Effector memory CD8-positive, alpha-beta T cell (primary cell): Measurements from ENCODE around the gene ZNF677.
A peak's percentile ranks its signal among the peaks of the same experiment; 100 is the strongest.
"Not testable (repeated sequence)": the region's sequence is repeated elsewhere in the genome, so short reads cannot be mapped to it uniquely, and the experiment has no call there.

ENCODE experiments used
- ATAC-seq: fragments of 150-1000 bp; cut with Tn5 transposase; replicated peaks from 2 replicates; pipeline ENCODE4 v1.10.0; 2021; ENCODE audit warnings: mild to moderate bottlenecking, moderate library complexity
- DNase-seq, 3 experiments: peaks; one replicate each; pipeline ENCODE4 v3.0.0; 2021
- H3K27ac Mint-ChIP-seq, 2 donors: one replicate each; pipeline ENCODE4 v1.8.0; 2022; ENCODE audit warnings: mild to moderate bottlenecking in 2 of 2, mixed read lengths in 2 of 2, moderate library complexity in 2 of 2
- H3K27me3 Mint-ChIP-seq, 2 donors: one replicate each; pipeline ENCODE4 v1.8.0; 2022; ENCODE audit warnings: mixed read lengths in 2 of 2
- H3K36me3 Mint-ChIP-seq: one replicate; pipeline ENCODE4 v1.8.0; 2022; ENCODE audit warnings: mild to moderate bottlenecking, moderate library complexity, mixed read lengths; ENCODE audit not compliant: insufficient read depth
- H3K4me1 Mint-ChIP-seq, 2 donors: one replicate each; pipeline ENCODE4 v1.8.0; 2022; ENCODE audit warnings: low read depth in 2 of 2, mixed read lengths in 2 of 2
- H3K4me3 Mint-ChIP-seq, 2 donors: one replicate each; pipeline ENCODE4 v1.8.0; 2022; ENCODE audit warnings: mild to moderate bottlenecking in 2 of 2, mixed read lengths in 2 of 2, moderate library complexity in 2 of 2
- H3K9me3 Mint-ChIP-seq, 2 donors: one replicate each; pipeline ENCODE4 v1.8.0; 2022; ENCODE audit warnings: mixed read lengths in 2 of 2
- total RNA-seq, 9 experiments: gene quantifications; one replicate each; lab custom pipeline; 2026; lab: John Stamatoyannopoulos, UW

ZNF677 gene
- 2.4 to 11.3 (median 4.7) reads per million in 9 experiments for total RNA-seq

DNA sequence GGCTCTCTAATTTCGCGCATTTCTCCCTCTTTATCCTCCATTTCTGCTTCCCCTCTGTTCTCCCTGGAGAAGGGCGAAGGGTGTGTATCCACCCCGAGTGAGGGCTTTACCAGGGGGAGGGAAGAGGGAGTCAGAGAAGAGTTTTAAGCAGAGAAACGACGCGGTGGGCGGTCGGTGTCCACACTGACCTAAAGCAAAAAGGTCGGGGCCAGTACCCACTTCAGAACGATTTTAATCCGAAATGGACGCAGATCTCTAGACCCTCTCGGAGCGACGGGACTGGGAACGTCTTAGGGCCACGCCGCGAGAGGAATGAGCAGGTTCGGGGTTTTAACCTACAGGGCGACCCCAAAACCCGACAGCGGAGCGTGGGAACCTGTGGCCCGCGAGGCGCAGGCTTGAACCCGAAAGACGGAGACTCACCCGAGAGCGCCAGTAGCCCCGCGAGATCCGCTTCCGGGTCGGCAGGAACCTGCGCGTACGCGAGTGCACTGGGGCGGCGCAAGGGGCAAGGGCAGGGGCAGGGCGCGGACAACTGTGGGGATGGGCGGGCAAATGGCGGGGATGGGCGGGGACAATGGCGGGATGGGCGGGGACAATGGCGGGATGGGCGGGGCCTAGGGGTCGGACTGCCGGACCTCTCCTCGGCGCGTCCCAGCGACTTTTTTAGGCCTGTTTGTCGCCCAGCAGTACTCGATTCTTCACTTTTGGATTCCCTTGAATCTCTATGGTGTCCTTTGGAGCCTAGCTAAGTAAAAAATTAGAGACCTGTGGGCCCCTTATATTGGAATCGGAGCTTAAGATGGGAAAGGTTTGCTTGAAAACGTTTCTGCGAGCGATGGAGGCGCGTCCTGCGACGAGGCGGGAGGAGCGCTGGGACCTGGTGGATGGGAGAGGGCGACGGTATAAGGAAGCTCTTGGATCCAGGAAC, at the start of gene ZNF677:
ZNF677 (minus strand) TSS at position 463 of the 931 bp plus-strand sequence. CDS start 3,323 bp downstream, outside the sequence.
- ATAC-seq (peak; percentile 100), DNase-seq (peak; percentile 57 to 64 (median 63))
- H3K27me3 Mint-ChIP-seq = peaks cover 7 to 12% of the 10 kb centered on the region in 2 donors
- H3K27ac Mint-ChIP-seq = peak within 1 kb of the TSS in 1 of 2 donors; percentile 16
- H3K9me3 Mint-ChIP-seq = peaks cover 12 to 35% of the 10 kb centered on the region in 2 donors
- peak within 1 kb of the TSS; percentile 70 to 80 for H3K4me3 Mint-ChIP-seq
- H3K36me3 Mint-ChIP-seq = peaks cover 6% of the 10 kb centered on the region
- H3K4me1 Mint-ChIP-seq = peaks cover 4 to 8% of the 10 kb centered on the region in 2 donors

DNA sequence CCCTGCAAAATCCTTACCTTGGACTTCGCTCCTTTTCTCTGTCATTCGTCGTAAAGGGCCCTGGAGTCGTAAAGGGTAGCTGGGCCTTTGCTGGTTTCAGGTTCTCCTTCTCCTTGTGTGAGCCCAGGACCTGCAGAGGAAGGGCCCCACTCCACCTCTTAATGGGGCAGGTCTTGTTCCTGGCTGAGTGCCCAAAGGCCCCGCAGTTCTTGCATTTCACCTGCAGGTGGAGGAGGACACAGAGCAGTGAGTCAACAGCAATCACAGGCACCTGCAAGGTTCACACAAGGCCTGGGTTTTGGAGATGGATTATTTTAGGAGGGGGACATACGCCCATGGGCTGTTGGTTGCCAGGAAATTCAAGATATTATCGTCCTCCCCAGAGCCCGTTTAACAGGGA, 46.7 kb upstream of the ZNF677 start:
- H3K27me3 Mint-ChIP-seq = peaks cover 29 to 30% of the 10 kb centered on the region in 2 donors
- H3K4me1 Mint-ChIP-seq, H3K27ac Mint-ChIP-seq, DNase-seq, H3K36me3 Mint-ChIP-seq, ATAC-seq, H3K4me3 Mint-ChIP-seq: not testable (repeated sequence)
- peaks cover 6 to 15% of the 10 kb centered on the region in 2 donors for H3K9me3 Mint-ChIP-seq

DNA sequence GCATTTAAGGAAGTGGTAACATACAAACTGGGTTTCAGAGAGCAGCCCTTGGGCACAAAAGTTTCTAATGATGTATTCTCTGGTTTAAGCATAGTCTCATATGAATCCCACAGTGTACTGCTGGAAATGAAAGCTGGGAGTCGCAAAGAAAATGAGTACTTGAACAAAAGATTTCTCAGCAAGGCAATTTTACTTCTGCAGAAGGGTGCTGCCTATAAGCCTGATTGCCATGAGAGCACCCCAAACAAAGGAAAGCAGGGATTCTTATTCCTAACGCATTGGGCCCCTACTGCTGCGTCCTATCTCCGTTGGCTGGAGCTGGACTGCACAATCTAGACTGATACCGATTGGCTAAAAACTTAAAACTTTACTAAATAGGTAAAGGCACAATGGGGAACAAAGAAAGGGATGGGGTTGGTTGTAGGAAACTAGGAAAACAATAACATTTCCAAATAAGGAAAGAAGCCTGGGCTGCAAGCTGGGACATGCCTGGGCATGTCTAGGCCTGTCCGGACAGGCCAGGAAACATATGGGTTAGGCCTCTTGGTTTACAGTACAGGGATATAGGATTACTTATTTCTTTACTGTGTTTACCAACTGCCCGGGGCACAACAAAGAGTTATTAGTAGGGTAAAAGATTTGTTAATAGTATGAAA, 40.2 kb upstream of the ZNF677 start:
- no peaks in the 10 kb centered on the region for H3K36me3 Mint-ChIP-seq
- H3K27me3 Mint-ChIP-seq = no peaks in the 10 kb centered on the region
- no peak overlapping the region for H3K4me3 Mint-ChIP-seq
- ATAC-seq (no peak), DNase-seq (no peak)
- H3K27ac Mint-ChIP-seq = no peak overlapping the region
- peaks cover 7 to 16% of the 10 kb centered on the region in 2 donors for H3K9me3 Mint-ChIP-seq
- H3K4me1 Mint-ChIP-seq = no peaks in the 10 kb centered on the region

DNA sequence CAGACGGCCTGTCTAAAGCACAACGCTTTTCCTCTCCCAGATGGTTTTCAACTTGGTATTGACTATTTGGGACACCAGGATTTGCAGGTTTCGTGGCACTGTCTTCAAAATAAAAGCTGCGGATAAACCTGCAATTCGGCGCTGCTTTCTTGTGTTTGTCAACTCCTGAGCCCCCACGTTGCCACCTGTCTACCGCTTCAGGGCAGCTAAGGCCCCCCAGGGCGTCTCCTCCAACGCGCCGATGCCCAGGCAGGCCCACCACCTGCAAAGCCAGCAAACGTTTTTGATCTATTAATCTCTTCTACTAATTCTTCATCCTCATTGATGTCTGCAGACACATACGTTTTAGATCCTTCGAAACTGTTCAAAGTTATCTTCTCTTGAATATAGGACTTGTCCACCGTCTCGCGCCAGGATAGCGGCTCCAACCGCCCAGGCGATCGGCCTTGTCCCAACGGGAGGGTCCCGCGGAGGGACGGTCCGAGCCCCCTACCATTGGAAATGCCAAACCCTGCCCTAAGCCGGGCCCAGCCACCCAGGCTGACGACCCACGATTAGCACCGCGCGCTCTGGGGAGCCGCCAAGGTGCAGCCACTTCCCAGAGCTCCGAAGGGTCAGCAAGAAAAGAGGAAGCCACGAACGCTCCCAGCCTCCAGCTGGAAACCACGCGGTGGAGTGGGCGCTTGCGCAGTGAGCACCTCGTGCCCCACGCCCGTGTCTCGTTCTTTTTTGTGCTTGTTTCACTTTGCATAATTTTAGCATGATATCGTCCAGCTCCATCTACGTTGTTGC, 36.3 kb upstream of the ZNF677 start:
- DNase-seq (no peak), ATAC-seq (no peak)
- Mint-ChIP-seq H3K27ac (no peak overlapping the region), H3K27me3 (no peaks in the 10 kb centered on the region), H3K4me3 (no peak overlapping the region), H3K36me3 (no peaks in the 10 kb centered on the region), H3K4me1 (no peaks in the 10 kb centered on the region), H3K9me3 (peaks cover 6 to 16% of the 10 kb centered on the region in 2 donors)

DNA sequence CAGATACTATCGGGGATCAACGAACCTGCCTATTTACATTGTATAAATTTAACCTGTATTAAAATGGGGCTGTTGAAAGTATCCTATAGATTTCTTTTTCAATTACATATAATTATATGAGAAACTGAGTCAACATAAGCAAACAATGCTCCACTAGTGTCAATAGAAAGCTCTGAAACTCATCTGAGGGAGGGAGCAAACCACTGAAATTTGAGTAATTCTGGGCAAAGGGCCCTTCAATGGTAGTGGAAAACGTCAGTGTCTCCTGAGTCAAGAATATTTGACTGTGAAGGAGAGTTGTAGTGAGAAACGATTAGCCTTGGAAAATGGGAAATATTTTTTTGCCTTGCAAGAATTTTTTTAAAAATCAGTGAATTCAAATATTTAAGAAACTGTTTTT, 30.4 kb upstream of the ZNF677 start:
- DNase-seq = no peak
- ATAC-seq = no peak
- H3K36me3 Mint-ChIP-seq = no peaks in the 10 kb centered on the region
- no peak overlapping the region for H3K4me3 Mint-ChIP-seq
- H3K4me1 Mint-ChIP-seq = no peaks in the 10 kb centered on the region
- peaks cover 6 to 14% of the 10 kb centered on the region in 2 donors for H3K27me3 Mint-ChIP-seq
- H3K27ac Mint-ChIP-seq = no peak overlapping the region
- H3K9me3 Mint-ChIP-seq = peaks cover 0 to 1% of the 10 kb centered on the region in 2 donors

DNA sequence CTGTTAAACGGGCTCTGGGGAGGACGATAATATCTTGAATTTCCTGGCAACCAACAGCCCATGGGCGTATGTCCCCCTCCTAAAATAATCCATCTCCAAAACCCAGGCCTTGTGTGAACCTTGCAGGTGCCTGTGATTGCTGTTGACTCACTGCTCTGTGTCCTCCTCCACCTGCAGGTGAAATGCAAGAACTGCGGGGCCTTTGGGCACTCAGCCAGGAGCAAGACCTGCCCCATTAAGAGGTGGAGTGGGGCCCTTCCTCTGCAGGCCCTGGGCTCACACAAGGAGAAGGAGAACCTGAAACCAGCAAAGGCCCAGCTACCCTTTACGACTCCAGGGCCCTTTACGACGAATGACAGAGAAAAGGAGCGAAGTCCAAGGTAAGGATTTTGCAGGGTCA, 27.3 kb upstream of the ZNF677 start:
- not testable (repeated sequence) for H3K4me1 Mint-ChIP-seq, H3K36me3 Mint-ChIP-seq, H3K27ac Mint-ChIP-seq, H3K9me3 Mint-ChIP-seq, H3K4me3 Mint-ChIP-seq, ATAC-seq
- DNase-seq = peak in 1 of 3 experiments; percentile 11
- peaks cover 6 to 14% of the 10 kb centered on the region in 2 donors for H3K27me3 Mint-ChIP-seq

DNA sequence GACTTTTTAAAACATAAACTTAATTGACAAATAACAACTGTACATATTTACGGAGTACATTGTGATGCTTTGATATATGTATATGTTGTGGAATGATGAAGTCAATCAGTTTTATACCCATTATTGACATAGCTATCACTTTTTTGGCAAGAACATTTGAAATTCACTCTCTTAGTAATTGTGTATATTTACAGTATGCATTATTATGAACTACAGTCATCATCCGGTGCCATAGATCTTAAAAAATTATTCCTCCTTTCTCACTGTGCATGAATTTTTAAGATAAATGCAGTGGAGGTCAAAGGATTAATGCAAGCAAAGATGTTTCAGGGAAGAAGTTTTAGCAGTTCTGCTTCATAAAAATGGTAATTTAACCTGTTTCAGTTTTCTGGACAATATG, 20.8 kb upstream of the ZNF677 start:
- Mint-ChIP-seq H3K4me3 (no peak overlapping the region), H3K27ac (no peak overlapping the region), H3K9me3 (peaks cover 13 to 39% of the 10 kb centered on the region in 2 donors), H3K4me1 (no peaks in the 10 kb centered on the region), H3K27me3 (peaks cover 11 to 21% of the 10 kb centered on the region in 2 donors), H3K36me3 (peaks cover 3% of the 10 kb centered on the region)
- no peak for DNase-seq
- ATAC-seq = no peak

DNA sequence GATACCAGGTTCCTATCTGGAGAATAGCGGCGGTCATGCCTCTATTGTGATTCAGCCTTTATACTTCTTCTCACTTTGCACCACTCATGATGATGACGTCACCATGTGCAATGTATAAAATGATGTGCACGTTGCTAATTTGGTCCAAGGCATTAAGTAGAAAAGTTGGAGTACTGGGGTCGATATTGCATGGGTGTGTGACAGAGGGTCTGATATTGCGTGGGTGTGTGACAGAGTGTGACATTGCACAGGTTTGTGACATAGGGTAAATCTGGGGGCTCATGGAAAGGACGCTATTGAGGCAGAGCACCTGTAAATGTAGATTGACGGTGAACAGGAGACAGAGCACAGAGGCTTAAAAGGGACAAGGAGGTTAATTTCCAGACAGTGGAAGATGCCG, 17.4 kb upstream of the ZNF677 start:
- no peak overlapping the region for H3K27ac Mint-ChIP-seq
- no peak for ATAC-seq

DNA sequence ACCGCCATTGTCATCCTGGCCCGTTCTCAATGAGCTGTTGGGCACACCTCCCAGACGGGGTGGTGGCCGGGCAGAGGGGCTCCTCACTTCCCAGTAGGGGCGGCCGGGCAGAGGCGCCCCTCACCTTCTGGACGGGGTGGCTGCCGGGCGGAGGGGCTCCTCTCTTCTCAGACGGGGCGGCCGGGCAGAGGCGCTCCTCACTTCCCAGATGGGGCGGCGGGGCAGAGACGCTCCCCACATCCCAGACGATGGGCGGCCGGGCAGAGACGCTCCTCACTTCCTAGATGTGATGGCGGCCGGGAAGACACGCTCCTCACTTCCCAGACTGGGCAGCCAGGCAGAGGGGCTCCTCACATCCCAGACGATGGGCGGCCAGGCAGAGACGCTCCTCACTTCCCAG, 15.2 kb upstream of the ZNF677 start:
- ATAC-seq, H3K27ac Mint-ChIP-seq, H3K4me1 Mint-ChIP-seq, DNase-seq, H3K4me3 Mint-ChIP-seq, H3K36me3 Mint-ChIP-seq: not testable (repeated sequence)
- peaks cover 11 to 36% of the 10 kb centered on the region in 2 donors for H3K27me3 Mint-ChIP-seq
- peaks cover 14 to 27% of the 10 kb centered on the region in 2 donors for H3K9me3 Mint-ChIP-seq

More for the DNA sequence above, 17.4 kb upstream of the ZNF677 start:
- H3K9me3 Mint-ChIP-seq = peaks cover 15 to 33% of the 10 kb centered on the region in 2 donors
- no peak overlapping the region for H3K4me3 Mint-ChIP-seq
- no peak for DNase-seq
- H3K27me3 Mint-ChIP-seq = peaks cover 11 to 17% of the 10 kb centered on the region in 2 donors
- H3K36me3 Mint-ChIP-seq = no peaks in the 10 kb centered on the region
- H3K4me1 Mint-ChIP-seq = no peaks in the 10 kb centered on the region

DNA sequence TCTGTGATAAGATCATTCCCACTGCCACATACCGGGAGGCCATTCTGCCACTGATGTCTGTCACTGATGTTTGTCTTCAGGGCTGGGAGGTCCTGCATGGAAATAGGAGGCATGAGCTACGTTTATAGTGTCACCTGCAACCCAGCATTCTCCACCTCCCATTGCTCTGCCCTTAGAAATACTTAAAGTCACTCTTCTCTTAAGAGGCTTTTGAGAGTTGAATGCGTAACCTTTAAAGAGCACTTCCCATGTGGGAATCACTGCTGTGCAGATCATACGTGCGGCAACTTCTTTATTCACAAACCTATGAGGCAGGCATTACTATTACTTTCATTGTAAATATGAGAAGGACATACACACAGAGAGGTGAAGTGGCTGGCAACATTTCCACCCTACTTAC, 12.9 kb upstream of the ZNF677 start, which contains the start of gene VN1R4:
VN1R4 (minus strand) TSS at position 101 of the 400 bp plus-strand sequence; CDS start at position 43, 58 bp downstream.
- not testable (repeated sequence) for H3K4me3 Mint-ChIP-seq, ATAC-seq, H3K27ac Mint-ChIP-seq, H3K36me3 Mint-ChIP-seq, H3K4me1 Mint-ChIP-seq, DNase-seq
- Mint-ChIP-seq H3K27me3 (peaks cover 11 to 36% of the 10 kb centered on the region in 2 donors), H3K9me3 (peaks cover 8 to 21% of the 10 kb centered on the region in 2 donors)

DNA sequence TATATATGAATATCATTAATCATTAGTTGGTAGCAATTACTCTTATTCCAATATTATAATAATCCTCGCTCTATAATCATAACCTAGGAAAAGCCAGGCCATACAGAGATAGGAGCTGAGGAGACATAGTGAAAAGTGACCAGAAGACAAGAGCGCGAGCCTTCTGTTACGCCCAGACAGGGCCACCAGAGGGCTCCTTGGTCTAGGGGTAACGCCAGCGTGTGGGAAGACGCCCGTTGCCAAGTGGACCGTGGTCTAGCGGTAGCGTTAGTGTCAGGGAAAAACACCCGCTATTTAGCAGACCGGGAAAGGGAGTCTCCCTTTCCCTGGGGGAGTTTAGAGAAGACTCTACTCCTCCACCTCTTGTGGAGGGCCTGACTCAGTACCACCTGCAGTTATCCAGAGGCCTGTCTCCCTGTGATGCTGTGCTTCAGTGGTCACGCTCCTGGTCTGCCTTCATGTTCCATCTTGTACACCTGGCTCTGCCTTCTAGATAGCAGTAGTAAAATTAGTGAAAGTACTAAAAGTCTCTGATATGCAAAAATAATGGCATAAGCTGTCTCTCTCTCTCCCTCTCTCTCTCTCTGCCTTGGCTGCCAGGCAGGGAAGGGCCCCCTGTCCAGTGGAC, 3.2 kb upstream of the ZNF677 start, which contains the start of gene VN1R2:
VN1R2 (plus strand) TSS at position 578 of the 628 bp plus-strand sequence. CDS start 84 bp downstream, outside the sequence.
- H3K27me3 Mint-ChIP-seq = peaks cover 7 to 12% of the 10 kb centered on the region in 2 donors
- not testable (repeated sequence) for H3K4me3 Mint-ChIP-seq, H3K4me1 Mint-ChIP-seq, ATAC-seq, H3K27ac Mint-ChIP-seq, DNase-seq, H3K36me3 Mint-ChIP-seq
- peaks cover 2 to 18% of the 10 kb centered on the region in 2 donors for H3K9me3 Mint-ChIP-seq

DNA sequence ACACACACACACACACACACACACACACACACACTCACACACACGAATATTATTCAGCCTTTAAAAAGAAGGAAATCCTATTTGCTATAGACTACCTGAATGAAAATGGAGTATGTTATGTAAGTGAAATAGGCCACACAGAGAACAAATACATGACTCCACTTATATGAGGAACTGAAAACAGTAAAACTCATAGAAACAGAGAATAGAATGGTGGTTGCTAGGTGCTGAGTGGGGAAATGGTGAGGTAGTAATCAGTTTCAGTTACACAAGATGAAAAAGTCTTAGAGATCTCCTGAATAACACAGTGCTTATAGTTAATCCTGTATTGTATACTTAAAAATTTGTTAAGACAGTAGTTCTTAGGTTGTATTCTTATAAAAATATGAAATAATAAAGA, 8.2 kb downstream of the ZNF677 start:
- Mint-ChIP-seq H3K4me1 (no peaks in the 10 kb centered on the region), H3K4me3 (no peak overlapping the region), H3K27me3 (no peaks in the 10 kb centered on the region), H3K9me3 (peaks cover 16 to 38% of the 10 kb centered on the region in 2 donors), H3K27ac (no peak overlapping the region), H3K36me3 (peaks cover 2% of the 10 kb centered on the region)
- ATAC-seq (no peak), DNase-seq (no peak)
